ENCODE data around the gene SS18L1. TPM values are rescaled to one million over a fixed set of nuclear protein-coding genes. Genes with fewer than 3 reads are reported as not detected.

SS18L1 gene
- total RNA-seq, 3 donors from 2014 or later (not counting 1 experiment from before 2014, with no cell fraction given), result 19.1 to 26.0 (median 23.7) TPM

GRCh38 chr20:62219992-62220665 is 76.6 kb downstream of the SS18L1 start, which contains the start of gene HRH3:
HRH3 (minus strand) TSS chr20:62220278; CDS start chr20:62219970, 308 bp downstream.
- ATAC-seq (peak; percentile 83 to 97 (median 91)), DNase-seq (peak; percentile 49 to 68)
- no peaks in the 10 kb centered on the region for H3K36me3 ChIP-seq (ENCODE audit: control insufficient read depth, insufficient read depth, low read length)
- peak within 1 kb of the TSS; percentile 72 for H3K4me3 Mint-ChIP-seq
- no peak for TF ChIP-seq CTCF (IDR thresholded peaks at IDR 0.05)
- peaks cover 0 to 4% of the 10 kb centered on the region in 2 donors for H3K4me1 Mint-ChIP-seq
- under 1% methylated on average over 84 of the region's 84 CpGs for WGBS (ENCODE audit: insufficient coverage)
- H3K4me3 ChIP-seq (ENCODE audit: low read length), result no peak within 1 kb of the TSS
- H3K27me3 ChIP-seq (ENCODE audit: control insufficient read depth, insufficient read depth, low read length), result peaks cover 31% of the 10 kb centered on the region
- H3K27ac Mint-ChIP-seq, result no peak within 1 kb of the TSS
- peaks cover 25 to 45% of the 10 kb centered on the region in 2 donors for H3K27me3 Mint-ChIP-seq (ENCODE audit: low read depth in 2 of 2)
- H3K9me3 Mint-ChIP-seq, result no peaks in the 10 kb centered on the region
- peaks cover 6% of the 10 kb centered on the region for H3K4me1 ChIP-seq (ENCODE audit: control insufficient read depth, insufficient read depth, low read length)
- no peaks in the 10 kb centered on the region for H3K36me3 Mint-ChIP-seq
- H3K27ac ChIP-seq (ENCODE audit: low read length), result no peak within 1 kb of the TSS
- H3K9me3 ChIP-seq (ENCODE audit: control insufficient read depth, insufficient read depth, low read length), result no peaks in the 10 kb centered on the region
- intact Hi-C loops (cut with micrococcal nuclease), result no loop called here

- Mint-ChIP-seq H3K36me3 (no peaks in the 10 kb centered on the region), H3K27ac (no peak overlapping the region), H3K4me3 (peak overlapping the region; percentile 25), H3K9me3 (no peaks in the 10 kb centered on the region), H3K27me3 (ENCODE audit: low read depth in 2 of 2) (peaks cover 29 to 45% of the 10 kb centered on the region in 2 donors), H3K4me1 (peaks cover 0 to 4% of the 10 kb centered on the region in 2 donors)
- Histone ChIP-seq H3K4me3 (ENCODE audit: low read length) (no peak overlapping the region), H3K36me3 (ENCODE audit: control insufficient read depth, insufficient read depth, low read length) (no peaks in the 10 kb centered on the region), H3K27me3 (ENCODE audit: control insufficient read depth, insufficient read depth, low read length) (peaks cover 31% of the 10 kb centered on the region), H3K27ac (ENCODE audit: low read length) (no peak overlapping the region), H3K4me1 (ENCODE audit: control insufficient read depth, insufficient read depth, low read length) (peaks cover 6% of the 10 kb centered on the region), H3K9me3 (ENCODE audit: control insufficient read depth, insufficient read depth, low read length) (no peaks in the 10 kb centered on the region)
- no peak for ATAC-seq
- TF ChIP-seq CTCF (IDR thresholded peaks at IDR 0.05), result no peak
- intact Hi-C loops (cut with micrococcal nuclease), result no loop called here
- WGBS (ENCODE audit: insufficient coverage), result 6% methylated on average over 38 of the region's 46 CpGs
- DNase-seq, result no peak
Observed at GRCh38 chr20:62220666-62221568, 77.3 kb downstream of the SS18L1 start.

- peaks cover 6% of the 10 kb centered on the region for H3K4me1 ChIP-seq (ENCODE audit: control insufficient read depth, insufficient read depth, low read length)
- DNase-seq (no peak), ATAC-seq (no peak)
- H3K36me3 ChIP-seq (ENCODE audit: control insufficient read depth, insufficient read depth, low read length), result no peaks in the 10 kb centered on the region
- H3K4me3 ChIP-seq (ENCODE audit: low read length), result no peak overlapping the region
- TF ChIP-seq CTCF (IDR thresholded peaks at IDR 0.05), result no peak
- H3K27ac ChIP-seq (ENCODE audit: low read length), result no peak overlapping the region
- Mint-ChIP-seq H3K9me3 (no peaks in the 10 kb centered on the region), H3K4me1 (peaks cover 0 to 4% of the 10 kb centered on the region in 2 donors), H3K4me3 (no peak overlapping the region), H3K27ac (no peak overlapping the region), H3K27me3 (ENCODE audit: low read depth in 2 of 2) (peaks cover 29 to 45% of the 10 kb centered on the region in 2 donors), H3K36me3 (no peaks in the 10 kb centered on the region)
- H3K9me3 ChIP-seq (ENCODE audit: control insufficient read depth, insufficient read depth, low read length), result no peaks in the 10 kb centered on the region
- H3K27me3 ChIP-seq (ENCODE audit: control insufficient read depth, insufficient read depth, low read length), result peaks cover 31% of the 10 kb centered on the region
- WGBS (ENCODE audit: insufficient coverage), result 89% methylated on average over 18 of the region's 18 CpGs
- intact Hi-C loops (cut with micrococcal nuclease), result no loop called here
Observed at GRCh38 chr20:62222266-62222850, 78.8 kb downstream of the SS18L1 start.

All from natural killer cell (primary cell).